ENCODE results near the gene DGKI.

Gene DGKI

DNA sequence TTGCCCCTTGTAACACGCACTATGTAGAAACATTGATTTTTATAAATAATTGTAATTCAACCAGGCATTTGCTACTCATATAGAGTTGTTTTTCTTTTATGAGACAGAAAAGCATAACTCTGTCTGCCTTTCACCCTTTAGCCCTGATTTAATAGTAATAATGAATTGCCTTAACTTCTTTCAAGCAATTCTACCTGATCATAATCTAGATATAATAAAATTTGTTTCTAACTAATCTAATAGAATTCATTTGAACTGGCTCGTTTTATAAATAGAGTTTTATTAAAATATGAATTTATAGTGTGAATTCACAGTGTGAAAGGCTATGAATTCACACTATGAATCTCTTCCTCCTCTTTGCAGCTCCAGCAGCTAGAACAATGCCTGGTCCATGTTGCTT lies 319.1 kb downstream of the DGKI start:
- no peak for ATAC-seq (replicated peaks; ENCODE audit: extremely low read depth, poor library complexity, severe bottlenecking)
- H3K27ac Mint-ChIP-seq (ENCODE audit: low read depth), result no peak overlapping the region
- no peak for DNase-seq (ENCODE audit: low spot score in 2 of 2)
- H3K27me3 Mint-ChIP-seq, result peaks cover 9% of the 10 kb centered on the region
- H3K9me3 Mint-ChIP-seq, result peaks cover 6% of the 10 kb centered on the region
- no peaks in the 10 kb centered on the region for H3K36me3 Mint-ChIP-seq (ENCODE audit: insufficient read depth)
- H3K4me1 Mint-ChIP-seq, result no peaks in the 10 kb centered on the region
- H3K4me3 Mint-ChIP-seq, result no peak overlapping the region

DNA sequence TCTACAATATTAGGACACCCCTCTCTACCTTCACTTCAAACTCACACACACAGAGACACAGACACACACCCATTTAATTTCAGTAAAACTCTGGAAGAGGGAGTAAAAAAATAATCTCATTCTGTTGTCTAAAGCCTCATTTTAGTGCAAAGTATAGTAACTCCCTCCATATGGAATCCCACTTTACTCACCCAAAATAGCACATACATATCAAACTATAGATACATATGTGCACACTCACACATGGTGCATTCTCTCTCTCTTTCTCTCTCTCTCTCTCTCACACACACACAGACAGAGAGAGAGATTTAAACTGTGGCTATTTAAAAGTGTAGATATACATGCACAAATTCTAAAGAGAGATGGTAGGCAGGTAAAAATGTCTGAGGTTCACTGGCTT lies 323.6 kb downstream of the DGKI start:
- H3K36me3 Mint-ChIP-seq (ENCODE audit: insufficient read depth), result no peaks in the 10 kb centered on the region
- no peak overlapping the region for H3K27ac Mint-ChIP-seq (ENCODE audit: low read depth)
- no peaks in the 10 kb centered on the region for H3K9me3 Mint-ChIP-seq

DNA sequence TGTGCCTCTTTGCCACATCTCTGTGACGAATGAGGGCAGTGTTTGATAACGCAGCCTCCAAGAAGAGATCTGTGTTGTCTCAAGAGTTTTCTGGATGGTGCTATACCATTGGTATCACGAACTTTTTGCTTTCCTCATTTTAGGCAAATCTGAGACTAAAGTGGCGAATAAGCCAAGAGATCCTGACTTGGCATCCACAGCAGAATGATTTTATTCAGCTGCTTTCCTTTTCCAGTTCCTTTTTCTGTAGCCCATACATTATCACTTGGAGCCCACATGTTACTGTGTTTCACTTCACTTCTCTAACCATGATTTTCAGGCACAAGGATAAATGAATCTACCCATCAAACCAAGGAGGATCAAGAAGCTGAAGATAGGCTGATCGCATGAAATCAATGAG lies 325.3 kb downstream of the DGKI start:
- DNase-seq (ENCODE audit: low spot score in 2 of 2) (no peak), ATAC-seq (replicated peaks; ENCODE audit: extremely low read depth, poor library complexity, severe bottlenecking) (no peak)
- Mint-ChIP-seq H3K4me1 (no peaks in the 10 kb centered on the region), H3K9me3 (no peaks in the 10 kb centered on the region), H3K36me3 (ENCODE audit: insufficient read depth) (no peaks in the 10 kb centered on the region), H3K4me3 (no peak overlapping the region), H3K27me3 (no peaks in the 10 kb centered on the region), H3K27ac (ENCODE audit: low read depth) (no peak overlapping the region)

More for the DNA sequence above, 323.6 kb downstream of the DGKI start:
- ATAC-seq (replicated peaks; ENCODE audit: extremely low read depth, poor library complexity, severe bottlenecking) (no peak), DNase-seq (ENCODE audit: low spot score in 2 of 2) (no peak)
- Mint-ChIP-seq H3K4me1 (no peaks in the 10 kb centered on the region), H3K4me3 (no peak overlapping the region), H3K27me3 (no peaks in the 10 kb centered on the region)

DNA sequence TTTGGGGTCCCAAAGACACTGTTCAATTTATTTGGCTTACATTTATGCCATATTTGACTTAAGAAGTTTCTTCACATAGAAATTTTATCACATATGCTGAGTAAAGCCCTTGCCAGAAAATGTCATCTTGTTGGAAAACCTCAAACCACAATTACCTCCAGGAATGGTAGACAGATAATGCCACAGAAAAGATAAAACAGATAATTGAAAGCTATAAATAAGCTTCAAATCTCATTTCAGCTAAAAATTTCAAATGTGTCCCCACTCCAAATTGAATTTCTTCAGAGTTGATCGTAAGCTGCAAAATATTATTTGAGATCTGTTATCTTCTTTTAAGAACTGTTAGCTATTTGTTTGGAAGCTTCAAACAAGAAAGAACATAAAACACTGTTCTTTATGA lies 326.8 kb downstream of the DGKI start:
- Mint-ChIP-seq H3K27ac (ENCODE audit: low read depth) (no peak overlapping the region), H3K27me3 (no peaks in the 10 kb centered on the region), H3K9me3 (peaks cover 2% of the 10 kb centered on the region), H3K4me3 (no peak overlapping the region), H3K36me3 (ENCODE audit: insufficient read depth) (no peaks in the 10 kb centered on the region), H3K4me1 (no peaks in the 10 kb centered on the region)
- ATAC-seq (replicated peaks; ENCODE audit: extremely low read depth, poor library complexity, severe bottlenecking) (no peak), DNase-seq (ENCODE audit: low spot score in 2 of 2) (no peak)

DNA sequence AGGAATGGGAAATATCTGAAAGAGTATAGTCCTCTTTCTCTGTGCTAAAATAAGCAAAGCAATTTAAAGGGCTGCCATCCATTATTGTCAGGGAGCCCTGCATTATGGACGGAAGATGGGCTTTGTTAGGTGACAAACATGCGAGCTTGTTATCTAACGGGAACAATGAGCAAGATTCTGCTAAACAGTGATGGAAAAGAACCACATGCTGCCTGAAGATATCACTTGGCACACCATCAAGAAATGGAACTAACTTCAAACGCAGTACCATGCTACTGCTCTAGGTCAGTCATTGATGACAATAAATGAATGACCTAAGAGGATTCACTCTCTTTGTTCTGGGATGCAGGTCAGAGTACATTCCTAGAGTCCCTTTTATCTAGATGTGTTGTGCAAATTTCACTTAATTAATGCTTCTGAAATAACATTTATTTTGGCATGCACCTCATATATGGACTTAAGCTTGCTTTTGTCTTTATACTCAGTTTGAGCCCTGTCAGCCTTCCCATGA lies 327.5 kb downstream of the DGKI start:
- H3K9me3 Mint-ChIP-seq, result peaks cover 9% of the 10 kb centered on the region
- H3K27ac Mint-ChIP-seq (ENCODE audit: low read depth), result no peak overlapping the region
- no peak overlapping the region for H3K4me3 Mint-ChIP-seq
- no peaks in the 10 kb centered on the region for H3K4me1 Mint-ChIP-seq
- no peaks in the 10 kb centered on the region for H3K27me3 Mint-ChIP-seq
- ATAC-seq (replicated peaks; ENCODE audit: extremely low read depth, poor library complexity, severe bottlenecking) (no peak), DNase-seq (ENCODE audit: low spot score in 2 of 2) (no peak)
- no peaks in the 10 kb centered on the region for H3K36me3 Mint-ChIP-seq (ENCODE audit: insufficient read depth)

DNA sequence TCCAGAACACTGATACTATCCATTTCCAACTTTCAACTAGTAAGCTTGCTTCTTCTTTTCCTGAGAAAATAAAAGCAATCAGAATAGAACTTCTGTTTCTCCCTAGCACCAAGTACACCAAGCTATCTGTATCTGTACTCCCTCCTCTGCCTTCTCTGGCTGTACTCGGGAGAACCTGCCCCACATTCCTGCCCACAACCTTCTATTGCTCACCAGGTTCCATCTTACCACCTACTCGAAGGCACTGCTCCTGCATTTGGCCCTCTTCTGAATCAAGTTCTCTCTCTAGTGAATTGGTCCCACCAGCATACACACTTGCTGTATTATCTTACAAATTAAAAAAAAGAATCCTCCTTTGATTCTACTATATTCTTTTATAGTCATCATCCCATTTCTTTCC lies 333.7 kb downstream of the DGKI start:
- ATAC-seq (replicated peaks; ENCODE audit: extremely low read depth, poor library complexity, severe bottlenecking) (no peak), DNase-seq (ENCODE audit: low spot score in 2 of 2) (no peak)
- H3K4me1 Mint-ChIP-seq, result no peaks in the 10 kb centered on the region
- no peaks in the 10 kb centered on the region for H3K36me3 Mint-ChIP-seq (ENCODE audit: insufficient read depth)
- no peak overlapping the region for H3K27ac Mint-ChIP-seq (ENCODE audit: low read depth)
- H3K9me3 Mint-ChIP-seq, result peaks cover 21% of the 10 kb centered on the region
- no peaks in the 10 kb centered on the region for H3K27me3 Mint-ChIP-seq
- no peak overlapping the region for H3K4me3 Mint-ChIP-seq

DNA sequence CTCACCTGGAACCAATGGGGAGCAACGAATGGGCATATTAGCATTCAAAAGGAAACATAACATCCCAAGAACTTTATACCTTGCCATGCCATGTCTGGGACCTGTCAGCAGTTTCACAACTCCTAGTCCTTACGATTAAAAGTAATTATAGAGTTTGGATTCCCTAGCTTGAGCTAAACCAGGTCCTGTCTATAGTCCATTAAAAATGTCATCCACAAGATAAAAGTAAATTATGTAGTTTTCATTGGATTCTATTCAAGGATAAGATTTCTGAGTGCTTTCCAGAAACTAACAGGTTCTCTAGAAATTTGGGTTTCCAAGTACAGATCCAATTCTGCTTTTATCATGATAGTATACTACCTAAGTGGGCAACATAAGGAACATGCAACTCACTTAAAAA lies 339.7 kb downstream of the DGKI start:
- no peak for ATAC-seq (replicated peaks; ENCODE audit: extremely low read depth, poor library complexity, severe bottlenecking)
- no peak for DNase-seq (ENCODE audit: low spot score in 2 of 2)
- no peak overlapping the region for H3K4me3 Mint-ChIP-seq
- no peaks in the 10 kb centered on the region for H3K27me3 Mint-ChIP-seq
- H3K4me1 Mint-ChIP-seq, result no peaks in the 10 kb centered on the region
- H3K9me3 Mint-ChIP-seq, result peaks cover 11% of the 10 kb centered on the region
- no peaks in the 10 kb centered on the region for H3K36me3 Mint-ChIP-seq (ENCODE audit: insufficient read depth)
- no peak overlapping the region for H3K27ac Mint-ChIP-seq (ENCODE audit: low read depth)

DNA sequence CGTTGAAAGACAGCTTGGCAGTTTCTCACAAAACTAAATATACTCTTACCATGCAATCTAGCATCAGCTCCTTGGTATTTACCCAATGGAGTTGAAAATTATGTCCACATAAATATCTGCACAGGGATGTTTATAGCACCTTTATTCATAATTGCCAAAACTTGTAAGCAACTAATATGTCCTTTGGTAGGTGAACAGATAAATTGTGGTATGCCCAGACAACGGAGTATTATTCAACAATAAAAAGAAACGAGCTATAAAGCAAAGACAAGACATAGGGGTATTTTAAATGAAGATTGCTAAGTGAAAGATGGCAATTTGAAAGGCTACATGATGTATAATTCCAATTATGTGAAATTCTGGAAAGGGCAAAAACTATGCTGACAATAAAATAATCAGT lies 340.7 kb downstream of the DGKI start:
- Mint-ChIP-seq H3K27me3 (no peaks in the 10 kb centered on the region), H3K27ac (ENCODE audit: low read depth) (no peak overlapping the region), H3K36me3 (ENCODE audit: insufficient read depth) (no peaks in the 10 kb centered on the region), H3K4me3 (no peak overlapping the region), H3K9me3 (peaks cover 13% of the 10 kb centered on the region), H3K4me1 (no peaks in the 10 kb centered on the region)
- DNase-seq (ENCODE audit: low spot score in 2 of 2), result no peak
- ATAC-seq (replicated peaks; ENCODE audit: extremely low read depth, poor library complexity, severe bottlenecking), result no peak

DNA sequence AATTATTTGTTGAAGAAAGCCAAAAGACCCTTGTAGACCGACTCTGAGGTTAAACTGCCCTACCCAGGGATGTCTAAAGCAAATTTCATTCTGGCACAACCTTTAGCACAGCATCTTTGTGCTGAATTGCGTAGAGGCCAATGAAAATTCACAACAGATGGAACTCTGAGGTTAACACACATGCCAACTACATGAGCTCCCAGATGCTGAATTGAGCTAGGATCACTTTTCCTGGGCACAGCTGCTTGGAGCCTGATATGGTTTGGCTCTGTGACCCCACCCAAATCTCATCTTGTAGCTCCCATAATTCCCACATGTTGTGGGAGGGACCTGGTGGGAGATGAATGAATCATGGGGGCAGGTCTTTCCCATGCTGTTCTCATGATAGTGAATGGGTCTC lies 345.2 kb downstream of the DGKI start:
- DNase-seq (ENCODE audit: low spot score in 2 of 2) (no peak), ATAC-seq (replicated peaks; ENCODE audit: extremely low read depth, poor library complexity, severe bottlenecking) (no peak)
- H3K27me3 Mint-ChIP-seq, result no peaks in the 10 kb centered on the region
- no peak overlapping the region for H3K4me3 Mint-ChIP-seq
- no peaks in the 10 kb centered on the region for H3K4me1 Mint-ChIP-seq
- H3K9me3 Mint-ChIP-seq, result peaks cover 7% of the 10 kb centered on the region
- H3K36me3 Mint-ChIP-seq (ENCODE audit: insufficient read depth), result no peaks in the 10 kb centered on the region
- no peak overlapping the region for H3K27ac Mint-ChIP-seq (ENCODE audit: low read depth)

DNA sequence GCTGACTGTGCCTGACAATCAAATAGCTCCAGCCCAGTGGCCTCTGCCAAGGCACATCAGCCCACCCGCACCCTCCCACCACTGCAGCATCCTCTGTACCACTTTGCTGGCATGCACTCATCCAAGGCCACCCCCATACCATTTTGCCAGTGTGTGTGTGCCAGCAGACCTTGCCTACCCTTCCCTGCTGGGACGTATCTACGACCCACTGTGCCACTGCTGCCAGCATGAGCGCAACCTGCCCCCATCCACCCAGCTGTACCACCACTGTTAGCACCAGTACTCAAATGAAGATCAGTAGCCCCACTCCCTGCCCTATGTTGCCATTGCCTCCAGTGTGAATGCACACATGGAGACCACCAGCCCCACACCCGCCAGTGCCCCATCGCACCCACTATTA lies 353.9 kb downstream of the DGKI start:
- DNase-seq (ENCODE audit: low spot score in 2 of 2), result no peak
- no peaks in the 10 kb centered on the region for H3K4me1 Mint-ChIP-seq
- no peak overlapping the region for H3K27ac Mint-ChIP-seq (ENCODE audit: low read depth)
- H3K27me3 Mint-ChIP-seq, result no peaks in the 10 kb centered on the region
- no peak for ATAC-seq (replicated peaks; ENCODE audit: extremely low read depth, poor library complexity, severe bottlenecking)
- H3K9me3 Mint-ChIP-seq, result peaks cover 25% of the 10 kb centered on the region
- H3K36me3 Mint-ChIP-seq (ENCODE audit: insufficient read depth), result no peaks in the 10 kb centered on the region
- H3K4me3 Mint-ChIP-seq, result no peak overlapping the region

DNA sequence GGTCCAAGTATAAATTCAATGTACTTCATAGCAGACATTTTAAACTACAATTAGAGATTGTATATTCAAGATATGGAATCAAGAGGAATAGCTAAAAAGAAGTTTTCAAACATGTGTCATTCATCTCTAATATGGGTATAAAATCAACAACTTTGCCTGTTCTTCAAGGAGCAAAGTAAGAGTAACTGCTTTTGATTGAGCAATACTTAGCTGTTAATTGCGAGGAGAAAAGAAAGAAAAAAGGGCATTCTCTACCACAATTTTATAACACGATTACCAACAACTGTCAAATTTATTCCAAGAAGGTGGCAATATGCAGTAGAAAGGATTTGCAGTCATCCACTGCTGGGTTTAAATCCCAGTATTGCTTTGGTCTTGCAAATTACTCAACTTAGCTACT lies 356.9 kb downstream of the DGKI start:
- Mint-ChIP-seq H3K27ac (ENCODE audit: low read depth) (no peak overlapping the region), H3K36me3 (ENCODE audit: insufficient read depth) (no peaks in the 10 kb centered on the region), H3K27me3 (no peaks in the 10 kb centered on the region), H3K4me3 (no peak overlapping the region), H3K9me3 (peaks cover 16% of the 10 kb centered on the region), H3K4me1 (no peaks in the 10 kb centered on the region)
- ATAC-seq (replicated peaks; ENCODE audit: extremely low read depth, poor library complexity, severe bottlenecking) (no peak), DNase-seq (ENCODE audit: low spot score in 2 of 2) (no peak)

DNA sequence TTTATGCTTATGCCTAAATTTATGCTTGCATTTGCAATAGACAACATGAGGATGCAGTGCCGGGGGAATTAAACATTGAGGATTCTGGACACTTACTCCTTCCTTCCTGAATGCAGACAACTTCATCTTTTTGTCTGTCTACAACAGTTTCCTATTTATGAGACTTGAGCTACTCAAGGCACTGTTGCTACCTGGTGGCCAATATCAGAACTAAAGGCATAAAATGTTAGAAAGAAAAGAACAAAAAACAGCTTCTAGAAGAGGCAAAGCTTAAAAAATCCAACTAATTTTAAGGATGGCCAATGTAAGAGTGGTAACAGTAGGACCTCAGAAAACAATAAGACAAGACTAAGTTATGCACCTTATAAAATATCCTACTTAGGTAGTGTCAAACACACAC lies 358.7 kb downstream of the DGKI start:
- no peak overlapping the region for H3K27ac Mint-ChIP-seq (ENCODE audit: low read depth)
- no peak overlapping the region for H3K4me3 Mint-ChIP-seq
- no peaks in the 10 kb centered on the region for H3K36me3 Mint-ChIP-seq (ENCODE audit: insufficient read depth)
- no peaks in the 10 kb centered on the region for H3K27me3 Mint-ChIP-seq
- peaks cover 7% of the 10 kb centered on the region for H3K9me3 Mint-ChIP-seq
- ATAC-seq (replicated peaks; ENCODE audit: extremely low read depth, poor library complexity, severe bottlenecking), result no peak
- no peak for DNase-seq (ENCODE audit: low spot score in 2 of 2)
- H3K4me1 Mint-ChIP-seq, result no peaks in the 10 kb centered on the region

DNA sequence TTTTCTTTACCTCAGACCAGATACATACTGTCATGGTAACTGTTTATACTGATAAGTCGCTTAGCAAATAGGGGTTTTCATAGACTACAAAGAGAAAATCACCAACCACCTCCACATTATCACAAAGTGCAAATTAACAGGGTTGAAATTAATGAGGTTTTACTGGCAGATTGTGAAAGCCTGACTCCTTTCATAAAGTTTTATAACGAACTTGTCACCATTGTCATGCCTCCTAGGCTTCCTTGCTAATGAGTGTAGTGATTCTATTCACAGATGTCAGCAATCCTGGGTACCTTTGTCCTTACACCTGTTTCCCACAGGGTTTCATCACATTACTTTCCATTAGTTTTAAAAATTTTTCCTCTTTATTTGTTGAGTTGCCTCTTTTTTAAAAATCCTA lies 361.0 kb downstream of the DGKI start:
- no peak for DNase-seq (ENCODE audit: low spot score in 2 of 2)
- no peaks in the 10 kb centered on the region for H3K4me1 Mint-ChIP-seq
- no peaks in the 10 kb centered on the region for H3K36me3 Mint-ChIP-seq (ENCODE audit: insufficient read depth)
- H3K4me3 Mint-ChIP-seq, result no peak overlapping the region
- H3K27ac Mint-ChIP-seq (ENCODE audit: low read depth), result no peak overlapping the region
- ATAC-seq (replicated peaks; ENCODE audit: extremely low read depth, poor library complexity, severe bottlenecking), result no peak
- H3K9me3 Mint-ChIP-seq, result peaks cover 14% of the 10 kb centered on the region
- no peaks in the 10 kb centered on the region for H3K27me3 Mint-ChIP-seq

DNA sequence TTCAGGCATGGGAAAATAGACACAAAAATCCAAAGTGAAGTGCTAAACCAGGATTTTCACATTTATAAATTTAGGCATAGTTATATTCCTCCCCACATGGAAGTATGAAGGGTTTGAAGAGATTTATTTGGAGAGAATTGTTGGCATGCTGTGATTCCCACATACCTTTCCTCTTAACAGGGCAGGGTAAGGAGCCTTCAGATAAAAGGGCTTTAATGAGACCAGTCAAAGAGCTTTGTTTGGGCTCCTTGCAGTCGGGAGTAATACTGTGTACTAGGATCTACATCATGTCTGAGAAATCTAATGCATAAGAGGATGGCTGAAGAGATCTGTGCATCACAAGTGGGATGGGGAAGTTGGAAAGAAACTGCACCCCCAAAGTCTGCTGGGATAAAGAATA lies 362.4 kb downstream of the DGKI start:
- Mint-ChIP-seq H3K9me3 (peaks cover 14% of the 10 kb centered on the region), H3K27ac (ENCODE audit: low read depth) (no peak overlapping the region), H3K27me3 (no peaks in the 10 kb centered on the region), H3K4me3 (no peak overlapping the region), H3K4me1 (no peaks in the 10 kb centered on the region), H3K36me3 (ENCODE audit: insufficient read depth) (no peaks in the 10 kb centered on the region)
- ATAC-seq (replicated peaks; ENCODE audit: extremely low read depth, poor library complexity, severe bottlenecking) (no peak), DNase-seq (ENCODE audit: low spot score in 2 of 2) (no peak)
